ENCODE measurements around the gene SLC2A11. TPM values are rescaled to one million over a fixed set of nuclear protein-coding genes. Genes with fewer than 3 reads are reported as not detected.
A peak's percentile ranks its signal among the peaks of the same experiment; 100 is the strongest.

SLC2A11 gene
- total RNA-seq, 4 donors from 2014 or later, result 6.9 to 28.9 (median 13.4) TPM

DNA sequence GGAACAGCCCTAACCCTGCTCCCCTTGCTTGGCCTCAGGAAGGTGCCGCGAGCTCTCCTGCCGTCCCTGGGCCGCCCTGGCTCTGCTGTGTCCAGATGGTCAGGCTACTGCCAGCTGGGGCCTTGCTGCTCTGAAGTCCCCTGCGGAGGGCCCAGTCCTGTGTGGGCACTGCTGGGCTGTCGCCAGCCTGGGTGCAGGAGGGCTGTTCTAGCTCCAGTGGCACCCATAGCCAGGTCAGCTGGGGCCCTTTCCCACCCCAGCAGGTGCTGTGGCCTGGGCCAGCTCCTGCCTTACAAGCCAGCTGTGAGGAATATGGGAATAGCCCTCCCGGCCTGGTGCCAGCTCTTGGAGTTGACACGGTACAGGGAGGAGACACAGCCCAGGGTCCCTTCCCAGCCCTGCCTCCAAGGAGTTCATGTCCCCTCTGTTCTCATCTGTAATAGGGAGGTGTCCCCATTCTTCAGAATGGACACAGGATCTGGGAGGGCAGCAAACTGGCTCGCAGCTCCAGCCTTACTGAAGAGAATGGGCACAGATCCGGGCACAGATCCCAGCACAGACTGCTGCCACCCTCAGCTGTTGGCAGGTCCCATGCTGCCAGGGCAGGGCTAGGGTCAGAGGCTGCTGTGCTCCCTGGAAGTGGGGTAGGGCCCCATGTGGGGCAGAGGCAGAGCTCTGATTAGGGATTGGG lies 22.7 kb upstream of the SLC2A11 start:
- no peak for TF ChIP-seq POLR2A (IDR thresholded peaks at IDR 0.05)
- TF ChIP-seq EP300 (IDR thresholded peaks at IDR 0.05), result no peak
- TF ChIP-seq, protein P1, sequence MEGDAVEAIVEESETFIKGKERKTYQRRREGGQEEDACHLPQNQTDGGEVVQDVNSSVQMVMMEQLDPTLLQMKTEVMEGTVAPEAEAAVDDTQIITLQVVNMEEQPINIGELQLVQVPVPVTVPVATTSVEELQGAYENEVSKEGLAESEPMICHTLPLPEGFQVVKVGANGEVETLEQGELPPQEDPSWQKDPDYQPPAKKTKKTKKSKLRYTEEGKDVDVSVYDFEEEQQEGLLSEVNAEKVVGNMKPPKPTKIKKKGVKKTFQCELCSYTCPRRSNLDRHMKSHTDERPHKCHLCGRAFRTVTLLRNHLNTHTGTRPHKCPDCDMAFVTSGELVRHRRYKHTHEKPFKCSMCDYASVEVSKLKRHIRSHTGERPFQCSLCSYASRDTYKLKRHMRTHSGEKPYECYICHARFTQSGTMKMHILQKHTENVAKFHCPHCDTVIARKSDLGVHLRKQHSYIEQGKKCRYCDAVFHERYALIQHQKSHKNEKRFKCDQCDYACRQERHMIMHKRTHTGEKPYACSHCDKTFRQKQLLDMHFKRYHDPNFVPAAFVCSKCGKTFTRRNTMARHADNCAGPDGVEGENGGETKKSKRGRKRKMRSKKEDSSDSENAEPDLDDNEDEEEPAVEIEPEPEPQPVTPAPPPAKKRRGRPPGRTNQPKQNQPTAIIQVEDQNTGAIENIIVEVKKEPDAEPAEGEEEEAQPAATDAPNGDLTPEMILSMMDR (IDR thresholded peaks at IDR 0.05), result no peak
- H3K27me3 ChIP-seq, result no peaks in the 10 kb centered on the region
- 72 to 75% methylated on average over 5 to 10 of the region's 10 CpGs for WGBS, 2 donors
- H3K9me3 ChIP-seq, result no peaks in the 10 kb centered on the region
- peaks cover 0 to 68% (median 6%) of the 10 kb centered on the region in 3 donors for H3K36me3 ChIP-seq
- no peak overlapping the region for H3K4me3 ChIP-seq
- peak overlapping the region in 3 of 4 donors; percentile 26 to 56 (median 43) for H3K27ac ChIP-seq
- DNase-seq (ENCODE audit: low spot score in 2 of 2), result no peak
- peaks cover 0 to 73% (median 22%) of the 10 kb centered on the region in 4 donors for H3K4me1 ChIP-seq

DNA sequence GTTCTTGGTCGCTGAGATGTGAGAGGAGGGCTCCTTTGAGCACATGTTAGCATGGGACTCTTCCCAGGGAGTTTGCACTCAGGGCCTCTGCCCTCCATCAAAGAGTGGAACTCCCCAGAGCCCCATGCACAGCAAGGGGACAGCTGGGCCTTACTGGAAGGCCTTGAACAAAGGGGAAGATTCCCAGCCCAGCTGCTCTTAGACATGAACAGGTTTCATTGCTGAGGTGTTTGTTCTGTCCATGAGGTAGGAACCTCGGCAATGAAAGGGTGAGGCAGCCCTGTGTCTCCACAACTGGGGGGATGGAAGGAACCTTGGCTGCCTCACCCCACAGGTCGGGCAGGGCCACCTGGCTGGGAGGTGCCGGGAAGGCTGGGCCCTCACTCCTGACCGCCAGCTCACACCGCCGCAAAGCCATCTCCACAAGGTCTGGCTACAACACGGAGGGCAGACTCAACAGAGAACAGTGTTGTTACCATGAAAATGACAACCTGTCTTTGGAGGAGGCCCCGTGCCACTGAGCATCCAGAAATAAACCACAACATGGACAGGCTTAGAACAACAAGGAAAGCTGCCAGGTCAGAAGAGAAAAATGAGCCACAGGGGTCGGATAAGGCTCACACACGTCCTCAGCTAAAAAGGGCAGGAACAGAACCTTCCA lies 22.1 kb upstream of the SLC2A11 start:
- no peaks in the 10 kb centered on the region for H3K9me3 ChIP-seq
- peak overlapping the region in 3 of 4 donors; percentile 26 to 56 (median 43) for H3K27ac ChIP-seq
- no peak overlapping the region for H3K4me3 ChIP-seq
- 65 to 68% methylated on average over 11 of the region's 11 CpGs for WGBS, 2 donors
- TF ChIP-seq, protein P1 (IDR thresholded peaks at IDR 0.05), result no peak
- no peak for TF ChIP-seq POLR2A (IDR thresholded peaks at IDR 0.05)
- TF ChIP-seq EP300 (IDR thresholded peaks at IDR 0.05), result no peak
- H3K27me3 ChIP-seq, result no peaks in the 10 kb centered on the region
- H3K4me1 ChIP-seq, result peaks cover 0 to 73% (median 22%) of the 10 kb centered on the region in 4 donors
- DNase-seq (ENCODE audit: low spot score in 2 of 2), result no peak
- H3K36me3 ChIP-seq, result peaks cover 0 to 65% (median 6%) of the 10 kb centered on the region in 3 donors

DNA sequence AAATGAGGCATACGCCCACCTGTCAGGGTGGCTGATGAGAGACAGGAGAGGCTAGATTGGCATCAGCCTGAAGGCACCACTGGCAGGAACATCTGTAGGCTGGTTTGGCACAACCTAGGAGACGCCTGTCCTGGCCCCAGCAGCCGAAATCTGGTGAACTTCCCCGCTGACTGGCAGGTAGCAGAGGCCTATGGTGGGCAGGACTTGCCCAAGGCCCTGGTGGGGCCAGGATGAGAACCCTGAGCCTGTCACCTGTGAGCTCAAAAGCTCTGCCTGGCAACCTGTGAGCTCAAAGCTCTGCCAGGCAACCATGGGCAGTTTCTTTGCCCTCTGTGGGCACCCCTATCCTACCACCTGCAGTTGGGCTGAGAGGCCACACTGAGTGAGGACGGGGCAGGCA lies 21.4 kb upstream of the SLC2A11 start:
- no peaks in the 10 kb centered on the region for H3K9me3 ChIP-seq
- peaks cover 0 to 73% (median 22%) of the 10 kb centered on the region in 4 donors for H3K4me1 ChIP-seq
- peaks cover 0 to 59% (median 6%) of the 10 kb centered on the region in 3 donors for H3K36me3 ChIP-seq
- TF ChIP-seq POLR2A (IDR thresholded peaks at IDR 0.05) (no peak), EP300 (IDR thresholded peaks at IDR 0.05) (no peak)
- TF ChIP-seq, protein P1 (IDR thresholded peaks at IDR 0.05), result no peak
- WGBS, 2 donors, result 93 to 94% methylated on average over 4 to 5 of the region's 5 CpGs
- H3K27ac ChIP-seq, result peak overlapping the region in 2 of 4 donors; percentile 40 to 56
- no peaks in the 10 kb centered on the region for H3K27me3 ChIP-seq
- DNase-seq (ENCODE audit: low spot score in 2 of 2), result no peak
- no peak overlapping the region for H3K4me3 ChIP-seq

- Histone ChIP-seq H3K4me3 (no peak overlapping the region), H3K27me3 (no peaks in the 10 kb centered on the region), H3K4me1 (peaks cover 0 to 70% (median 22%) of the 10 kb centered on the region in 4 donors), H3K27ac (peak overlapping the region in 2 of 4 donors; percentile 40 to 56), H3K9me3 (no peaks in the 10 kb centered on the region), H3K36me3 (peaks cover 0 to 52% (median 2%) of the 10 kb centered on the region in 3 donors)
- DNase-seq (ENCODE audit: low spot score in 2 of 2), result no peak
- 77 to 82% methylated on average over 9 to 12 of the region's 12 CpGs for WGBS, 2 donors
- TF ChIP-seq POLR2A (IDR thresholded peaks at IDR 0.05), result no peak
- TF ChIP-seq, protein P1 (IDR thresholded peaks at IDR 0.05), result no peak
- no peak for TF ChIP-seq EP300 (IDR thresholded peaks at IDR 0.05)
Observed at GRCh38 chr22:23836692-23837495, 20.8 kb upstream of the SLC2A11 start.
